Myocyte (in vitro differentiated cells): ENCODE data around the gene SLC6A8. TPM values are rescaled to one million over a fixed set of nuclear protein-coding genes. Genes with fewer than 3 reads are reported as not detected.

ENCODE experiments used
- DNase-seq: peaks from one replicate; pipeline ENCODE4 v3.0.0-alpha.2; 2012; ENCODE audit warnings: low read depth
- polyA plus RNA-seq: library from polyadenylated mRNA; unstranded; fragments of >200 nt; gene quantifications from one replicate; pipeline ENCODE4 v1.2.1, GENCODE V29; 2012; ENCODE audit warnings: missing spikeins
- total RNA-seq: library from RNA; depleted of rRNA; stranded (reverse); fragments of >200 nt; gene quantifications from 2 replicates; pipeline ENCODE4 v1.2.3, GENCODE V29; 2014

Gene SLC6A8
- 20.7 and 39.8 TPM in 2 replicates for total RNA-seq
- 39.2 TPM for polyA plus RNA-seq

DNA sequence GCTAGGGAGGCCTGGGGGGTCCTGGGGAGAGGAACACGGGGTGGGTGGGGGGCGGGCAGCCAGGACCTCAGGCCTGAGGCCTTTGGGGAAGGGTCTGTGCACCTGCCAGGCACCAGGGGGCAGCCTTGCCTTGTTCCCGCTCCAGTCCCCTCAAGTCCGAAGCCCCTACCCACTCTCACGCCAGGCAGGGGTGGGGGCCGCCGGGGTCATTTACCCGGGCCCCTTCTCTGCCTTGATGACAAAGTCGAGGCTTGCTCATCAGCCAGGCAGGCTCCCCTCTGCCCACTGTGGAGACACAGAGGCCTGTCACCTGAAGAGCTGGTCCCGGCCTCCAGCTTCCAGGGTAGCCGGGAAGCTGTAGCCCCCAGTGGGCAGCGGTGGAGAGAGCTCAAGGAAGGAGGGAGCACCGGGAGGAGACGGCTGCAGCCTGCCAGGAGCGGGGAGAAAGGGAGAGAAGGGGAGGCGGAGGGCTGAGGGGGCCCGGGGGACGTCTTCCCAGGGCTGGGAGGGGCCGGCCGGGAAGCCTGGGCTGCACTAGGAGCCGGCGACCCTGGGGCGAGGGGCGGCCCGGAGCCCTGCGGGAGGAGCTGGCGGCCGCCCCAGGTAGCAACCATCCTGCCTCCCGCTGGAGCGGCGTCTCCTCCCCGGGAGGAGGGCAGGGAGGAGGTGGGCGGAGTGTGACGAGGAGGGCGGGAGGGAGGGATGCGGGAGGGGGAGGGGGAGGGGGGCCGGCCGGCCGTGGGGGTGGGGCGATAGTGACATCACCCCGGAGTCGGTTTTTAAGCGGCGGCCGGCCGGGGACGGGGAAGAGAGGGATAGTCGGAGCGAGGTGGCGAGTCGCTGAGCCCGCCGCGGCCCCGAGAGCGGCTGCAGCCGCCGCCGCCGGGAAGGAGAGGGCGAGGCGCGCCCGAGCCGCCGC, at the start of gene SLC6A8:
TSS of gene SLC6A8 (plus strand) at position 806 of the 919 bp plus-strand sequence. CDS start 649 bp downstream, outside the sequence.
- DNase-seq: peak; percentile 59

DNA sequence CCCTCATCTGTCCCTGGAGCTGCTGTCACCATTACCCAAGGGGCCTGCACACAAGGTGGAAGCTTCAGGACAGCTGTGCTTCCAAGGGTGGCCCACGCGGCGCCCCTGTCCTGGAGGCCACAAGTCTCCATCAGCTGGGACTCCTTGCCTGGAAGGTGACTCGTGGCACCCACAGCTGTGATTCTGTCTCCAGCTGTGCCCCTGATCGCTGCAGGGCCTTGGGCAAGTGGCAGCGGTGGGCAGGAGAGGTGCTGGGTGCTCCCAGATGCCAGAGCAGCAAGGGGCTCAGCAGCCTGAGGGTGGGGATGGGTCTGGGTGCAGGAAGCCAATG, 49.7 kb upstream of the SLC6A8 start:
- DNase-seq: no peak

DNA sequence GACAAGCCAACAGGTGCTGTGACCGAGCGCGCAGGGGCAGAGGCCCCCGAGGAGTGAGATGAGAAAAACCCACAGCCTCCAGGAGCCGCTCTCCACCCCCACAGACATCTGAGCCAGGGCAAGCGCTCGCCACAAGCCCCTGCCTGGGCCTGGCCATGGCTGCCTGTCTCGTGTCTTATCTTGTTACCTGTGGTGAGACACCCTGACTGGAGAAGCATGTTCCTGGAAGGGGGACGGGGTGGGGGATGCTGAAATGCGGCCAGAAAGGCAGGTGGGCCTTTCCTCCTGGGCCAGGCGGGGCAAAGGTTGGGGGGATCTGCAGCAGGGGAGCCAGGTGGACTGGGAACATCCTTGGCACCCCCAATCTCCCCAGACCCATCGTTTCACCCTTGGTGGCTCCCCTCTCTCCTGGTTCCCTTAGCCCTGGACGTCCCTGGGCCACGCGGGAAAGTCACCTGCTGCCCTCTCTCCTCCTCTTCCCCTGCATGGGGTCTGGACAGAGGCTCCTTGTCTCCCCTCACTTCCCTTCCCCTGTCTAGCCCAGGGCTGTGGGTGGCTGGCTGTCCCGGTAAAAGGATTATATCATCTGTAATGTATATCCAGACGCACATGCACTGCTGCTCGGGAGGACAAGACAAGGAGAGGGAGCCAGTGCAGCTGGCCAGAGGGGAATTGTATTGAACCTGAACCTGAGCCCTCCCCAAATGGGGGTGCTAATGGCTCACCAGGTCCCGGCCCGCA, 49.1 kb upstream of the SLC6A8 start:
- no peak for DNase-seq

DNA sequence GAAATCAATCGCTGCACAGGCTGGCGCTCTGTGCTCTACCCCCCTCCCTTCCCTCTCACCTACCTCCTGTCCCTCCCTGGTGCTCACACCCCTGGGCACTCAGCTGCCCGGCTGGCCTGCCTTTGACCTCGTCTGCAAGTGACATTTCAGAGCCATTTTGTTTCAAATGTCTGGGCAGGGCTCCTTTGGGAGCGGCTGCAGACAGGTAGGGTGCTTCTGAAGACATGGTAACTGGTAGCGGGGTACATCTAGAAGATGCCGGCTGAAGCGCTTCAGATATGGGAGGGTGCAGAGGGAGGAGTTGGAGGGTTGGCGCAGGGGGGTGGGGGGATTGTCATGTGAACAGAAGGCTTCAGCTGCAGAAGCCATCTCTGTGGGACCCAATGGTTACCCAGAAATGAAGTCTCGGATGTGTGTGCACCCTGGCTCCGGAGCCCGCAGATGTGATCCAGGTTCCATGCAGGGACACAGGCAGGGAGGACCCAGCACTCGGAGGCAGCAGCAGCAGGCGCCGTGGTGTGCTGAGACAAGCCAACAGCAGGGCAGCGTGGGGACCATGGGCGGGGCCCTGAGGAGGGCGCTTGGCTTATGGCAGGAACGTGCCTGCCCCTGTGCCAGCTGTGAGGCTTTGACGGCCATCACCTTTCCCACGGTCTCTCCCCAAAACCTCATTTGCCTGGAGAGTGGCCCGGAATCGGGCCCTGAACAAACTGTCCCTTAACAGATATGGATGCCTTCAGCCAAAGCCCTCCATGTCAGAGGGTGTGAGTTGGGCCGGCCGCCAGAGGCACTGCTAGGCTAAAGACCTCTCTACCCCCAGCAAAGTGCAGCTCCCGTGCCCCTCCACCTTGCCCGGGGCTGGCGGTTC, 48.3 kb upstream of the SLC6A8 start:
- DNase-seq: no peak

DNA sequence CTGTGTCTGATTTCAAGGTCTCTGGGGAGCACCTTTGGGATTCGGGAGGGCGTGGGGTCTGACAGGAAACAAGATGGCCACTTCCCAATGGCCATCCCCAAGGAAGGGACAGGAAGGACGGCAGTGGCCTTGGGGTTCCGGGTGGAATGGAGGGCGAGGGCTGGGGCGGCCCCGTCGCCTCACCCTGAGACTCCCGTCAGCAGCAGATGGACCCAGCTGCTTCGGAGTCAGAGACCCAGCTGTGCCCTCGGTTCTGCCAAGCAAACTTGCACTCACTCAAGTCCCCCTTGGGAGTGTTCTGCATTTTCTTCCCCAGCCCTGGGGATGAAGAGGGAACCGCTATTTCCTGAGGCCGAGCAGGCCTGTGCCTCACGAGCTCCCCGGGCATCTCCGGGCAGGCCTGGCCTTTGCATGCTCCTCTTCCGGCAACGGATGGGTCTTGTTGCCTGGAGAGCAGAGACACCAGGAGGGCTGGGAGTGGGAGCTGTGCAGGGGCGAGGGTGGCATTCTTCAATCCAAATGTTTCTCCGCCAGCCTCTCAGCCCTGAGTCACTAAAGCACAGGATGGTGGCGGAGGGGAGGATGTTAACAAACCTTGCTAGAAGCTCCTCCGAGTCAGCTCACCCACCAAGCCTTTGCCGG, 47.6 kb upstream of the SLC6A8 start:
- DNase-seq: no peak

DNA sequence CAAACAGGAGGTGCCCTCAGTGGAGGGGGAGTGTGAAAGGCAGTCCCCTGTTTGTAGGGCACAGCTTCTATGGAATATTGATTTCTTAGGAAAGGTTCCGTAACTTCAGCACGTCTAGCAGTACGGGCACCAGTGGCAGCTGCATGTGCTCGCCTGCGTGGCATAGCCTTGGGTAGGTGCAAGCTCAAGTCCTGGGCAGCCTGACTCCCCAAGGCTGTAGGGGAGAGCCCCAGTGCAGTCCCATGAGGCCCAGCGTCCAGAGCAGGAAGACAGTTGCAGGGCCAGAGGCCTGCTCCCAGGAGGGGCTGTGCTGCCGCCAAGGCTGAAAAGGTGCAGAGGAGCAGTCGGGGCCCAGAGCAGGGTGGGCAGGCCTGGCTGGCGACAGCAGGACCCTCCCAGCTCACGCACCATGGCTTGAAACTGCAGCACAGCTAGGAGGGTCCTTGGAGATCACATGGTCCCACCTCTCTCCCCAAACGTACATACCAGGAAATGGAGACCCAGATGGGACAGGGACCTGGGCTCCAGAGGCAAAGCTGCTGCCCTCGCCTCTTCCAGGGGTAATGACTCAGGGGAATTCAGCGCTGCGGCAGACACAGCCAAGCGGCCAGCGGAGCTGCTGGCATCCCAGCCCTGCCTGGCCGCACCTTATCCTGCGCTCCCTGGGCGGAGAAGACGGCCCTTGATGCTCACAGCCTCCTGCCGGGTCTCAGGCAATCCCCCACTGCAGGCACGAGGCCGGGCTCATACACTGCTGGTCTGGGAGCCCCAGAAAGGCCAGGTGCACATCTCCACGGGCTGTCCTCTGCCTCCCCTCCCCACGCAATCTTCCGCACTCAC, 46.8 kb upstream of the SLC6A8 start:
- DNase-seq: no peak

DNA sequence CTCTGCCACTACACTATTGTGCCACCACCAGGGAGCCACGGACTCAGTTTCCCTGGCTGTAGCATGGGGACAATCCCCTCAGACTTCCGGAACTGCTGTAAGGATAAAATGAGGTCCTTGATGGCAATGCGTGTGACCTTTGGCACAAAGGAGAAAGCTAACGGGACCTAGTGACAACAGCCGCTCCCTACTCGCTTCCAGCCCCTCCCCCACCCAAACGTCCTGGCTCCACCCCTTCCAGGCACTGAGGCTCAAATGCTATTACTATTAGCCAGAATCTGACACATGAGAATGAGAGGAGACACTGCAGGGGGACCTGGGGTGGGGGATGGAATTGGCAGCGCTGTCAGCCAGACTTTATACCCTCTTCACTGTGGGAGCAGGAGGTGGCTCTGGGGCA, 46.1 kb upstream of the SLC6A8 start:
- DNase-seq: no peak

DNA sequence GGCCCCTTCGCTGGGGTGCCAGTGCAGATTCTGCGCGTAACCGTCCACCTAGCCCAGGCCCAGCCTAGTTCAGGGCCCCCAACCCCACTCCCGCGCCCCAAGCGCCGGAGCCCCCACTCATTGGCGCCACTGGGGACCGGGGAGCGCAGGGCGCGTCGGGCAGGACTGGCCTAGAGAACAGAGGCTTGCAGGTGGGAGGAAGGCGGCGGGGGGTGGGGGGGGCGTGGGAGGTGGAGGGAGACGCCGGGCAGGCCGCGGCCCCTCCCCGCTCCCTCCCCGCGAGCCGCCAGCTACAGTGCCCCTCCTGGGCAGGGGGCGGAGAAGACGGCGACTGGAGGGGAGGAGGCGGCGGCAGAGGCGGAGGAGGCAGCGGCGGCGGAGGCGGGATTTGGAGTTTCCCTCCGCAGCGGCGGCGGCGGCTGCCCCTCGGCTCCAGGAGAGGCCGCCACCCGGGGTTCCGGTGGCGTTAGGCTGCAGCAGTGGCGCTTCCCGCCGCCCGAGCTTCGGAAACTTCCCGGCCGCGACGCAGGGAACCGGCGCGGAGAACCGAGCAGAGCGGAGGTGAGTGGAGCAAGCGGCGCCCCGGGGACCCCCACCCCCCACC, 45.6 kb upstream of the SLC6A8 start:
- DNase-seq: no peak

DNA sequence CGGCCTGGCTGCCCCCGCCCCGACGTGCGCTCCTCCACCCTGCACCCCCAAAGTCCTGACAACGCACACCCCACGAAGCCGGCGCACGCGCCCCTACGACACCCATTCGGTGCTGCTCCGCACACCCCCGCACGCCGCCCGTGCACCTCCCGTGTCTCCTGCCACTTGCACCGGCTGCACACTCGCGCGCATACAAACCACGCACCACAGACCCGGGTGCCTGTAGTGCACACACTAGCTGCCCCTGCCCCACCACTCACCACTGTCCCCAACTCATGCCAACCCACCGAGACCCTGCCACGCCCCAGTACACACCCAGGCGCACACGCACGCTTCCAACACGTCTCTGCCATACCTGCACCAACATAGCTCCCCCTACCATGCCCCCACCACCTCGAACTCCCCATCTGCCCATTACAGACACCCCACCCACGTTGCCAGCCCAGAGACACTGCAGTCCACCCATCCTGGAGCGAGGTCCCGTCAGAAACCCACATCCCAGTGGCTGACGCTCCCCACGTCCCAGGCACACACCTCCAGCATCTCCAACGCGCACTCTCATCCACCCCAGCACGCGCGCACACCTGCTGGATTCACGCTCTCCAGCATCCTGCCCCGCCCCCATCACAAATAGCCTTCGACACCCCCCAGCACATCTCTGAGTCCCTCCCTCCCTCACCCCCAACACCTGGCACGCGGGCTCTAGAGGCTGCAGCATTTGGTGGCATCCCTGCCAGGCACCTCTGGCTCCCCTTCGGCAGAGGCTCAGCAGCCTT, 44.9 kb upstream of the SLC6A8 start:
- no peak for DNase-seq

DNA sequence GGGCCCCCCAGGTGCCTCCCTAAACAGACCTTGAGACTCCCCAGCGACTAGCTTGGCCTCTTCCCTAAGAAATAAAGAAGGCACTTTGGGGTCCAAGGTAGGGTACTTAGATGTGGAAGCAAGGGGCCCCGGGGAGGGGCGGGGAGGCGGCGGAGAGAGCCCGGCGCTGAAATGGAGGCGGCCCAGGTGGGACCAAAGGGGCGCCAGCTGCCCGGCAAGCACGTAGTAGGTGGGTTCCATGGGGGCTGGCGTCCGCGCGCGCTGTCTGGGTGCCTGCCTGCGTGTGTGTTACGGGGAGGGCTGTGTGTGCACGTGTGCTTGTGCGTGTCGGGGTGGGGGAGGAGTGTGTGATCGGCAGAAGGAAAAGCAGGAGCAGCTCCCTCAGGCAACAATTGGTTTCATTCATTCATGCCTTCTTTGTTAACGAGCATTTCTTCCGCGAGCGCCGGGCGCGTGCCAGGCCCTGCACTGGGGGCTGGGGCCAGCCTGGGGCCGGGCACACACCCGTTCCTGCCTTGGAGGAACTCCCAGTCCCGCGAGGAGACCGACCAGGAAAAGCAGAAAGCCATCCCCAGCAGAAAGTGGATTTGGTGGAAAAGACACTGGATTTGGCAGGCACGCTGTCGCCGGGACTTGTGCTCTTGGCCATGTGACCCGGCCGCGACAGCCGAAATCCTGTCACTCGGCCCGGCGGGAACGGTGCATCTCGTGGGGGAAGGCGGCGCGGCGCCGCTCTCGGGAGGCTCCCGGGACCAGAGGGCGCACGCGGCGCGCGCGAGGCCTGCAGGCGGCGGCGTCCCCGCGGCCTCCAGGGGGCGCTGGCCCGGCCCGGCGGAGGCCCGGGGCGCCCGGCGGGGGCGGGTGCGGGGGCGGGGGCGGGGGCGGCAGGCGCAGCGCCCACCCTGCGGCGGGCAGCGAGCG, 44.0 kb upstream of the SLC6A8 start:
- DNase-seq: no peak

DNA sequence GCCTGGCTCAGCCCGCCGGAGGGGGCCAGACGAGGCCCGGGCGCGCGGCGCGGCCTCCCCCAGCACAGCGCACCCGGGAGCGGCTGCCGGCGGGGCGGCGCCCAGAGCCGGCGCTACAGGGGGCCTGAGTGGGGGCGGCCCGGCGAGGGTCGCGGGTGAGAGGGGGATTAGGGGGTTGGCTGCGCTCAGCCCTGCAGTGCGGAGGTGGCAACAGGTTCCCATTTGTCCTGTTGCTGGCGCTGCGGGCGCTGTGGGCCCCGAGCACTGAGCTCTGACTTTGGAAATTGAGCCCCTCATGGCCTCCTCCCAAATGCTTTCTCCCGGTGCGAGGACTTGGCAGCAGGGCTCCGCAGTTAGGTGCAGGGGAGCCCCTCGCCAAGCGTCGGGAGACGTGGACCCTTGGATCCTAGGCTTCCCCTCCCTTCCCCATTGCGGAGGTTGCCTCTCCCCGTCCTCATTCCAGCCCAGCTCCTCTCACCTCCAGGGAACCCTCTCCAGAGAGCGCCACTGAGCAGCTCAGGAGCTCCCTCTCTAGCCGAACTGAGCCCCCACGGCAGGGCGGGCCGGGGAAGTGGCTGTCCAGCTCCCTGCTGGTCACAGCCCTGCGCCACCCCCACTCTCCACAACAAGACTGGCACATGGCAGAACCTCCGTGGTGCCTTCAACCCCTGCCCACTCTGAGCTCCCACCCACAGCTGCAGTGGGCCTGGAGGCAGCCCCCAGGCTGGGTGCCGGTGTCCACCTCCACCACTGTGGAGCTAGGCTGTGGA, 43.2 kb upstream of the SLC6A8 start:
- no peak for DNase-seq

DNA sequence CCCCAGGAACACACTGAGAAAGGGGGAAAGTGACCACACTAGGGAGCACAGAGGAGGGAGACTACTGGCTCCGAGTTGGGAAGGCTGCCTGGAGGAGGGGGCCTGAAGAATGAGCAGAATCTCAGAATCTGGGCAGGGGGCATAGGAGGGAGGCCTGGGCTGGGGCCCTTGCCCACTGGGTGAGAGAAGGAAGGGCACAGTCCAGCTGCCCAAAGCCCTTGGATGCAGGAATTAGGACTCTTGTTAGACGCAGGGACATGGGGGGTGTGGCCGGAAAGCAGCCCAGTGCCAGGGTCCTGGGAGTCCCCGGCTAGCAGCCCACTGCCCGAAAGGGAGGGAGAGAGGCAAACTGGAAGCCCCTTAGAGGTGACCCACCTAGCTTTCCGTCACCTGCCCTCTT, 42.6 kb upstream of the SLC6A8 start:
- no peak for DNase-seq

DNA sequence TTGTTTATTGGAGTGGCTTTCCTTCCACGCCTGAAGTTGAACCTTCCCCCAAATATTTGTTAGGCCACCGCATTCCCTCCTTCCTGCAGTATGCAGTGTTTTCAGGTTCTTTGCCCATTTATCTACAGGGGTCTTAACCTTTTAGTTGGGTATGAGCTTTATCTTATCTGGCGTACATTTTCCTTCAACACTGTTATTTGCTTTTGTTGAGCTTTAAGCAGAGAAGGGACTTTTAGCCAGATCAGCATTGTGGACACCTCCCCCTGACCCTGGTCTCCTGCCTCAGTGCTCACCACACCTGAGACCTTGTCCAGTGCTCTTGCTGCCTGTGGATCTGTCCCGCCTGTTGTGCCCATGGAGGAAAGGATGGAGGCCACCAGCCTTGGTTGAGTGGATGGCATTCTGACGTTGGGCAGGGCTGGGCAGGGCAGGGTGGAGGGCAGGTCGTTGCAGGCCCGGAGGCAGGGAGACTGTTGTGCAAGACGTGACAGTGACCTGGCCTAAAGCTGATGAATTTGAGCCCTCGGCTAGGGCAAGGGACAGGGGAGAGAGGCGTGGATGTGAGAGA, 41.7 kb upstream of the SLC6A8 start:
- DNase-seq: no peak

DNA sequence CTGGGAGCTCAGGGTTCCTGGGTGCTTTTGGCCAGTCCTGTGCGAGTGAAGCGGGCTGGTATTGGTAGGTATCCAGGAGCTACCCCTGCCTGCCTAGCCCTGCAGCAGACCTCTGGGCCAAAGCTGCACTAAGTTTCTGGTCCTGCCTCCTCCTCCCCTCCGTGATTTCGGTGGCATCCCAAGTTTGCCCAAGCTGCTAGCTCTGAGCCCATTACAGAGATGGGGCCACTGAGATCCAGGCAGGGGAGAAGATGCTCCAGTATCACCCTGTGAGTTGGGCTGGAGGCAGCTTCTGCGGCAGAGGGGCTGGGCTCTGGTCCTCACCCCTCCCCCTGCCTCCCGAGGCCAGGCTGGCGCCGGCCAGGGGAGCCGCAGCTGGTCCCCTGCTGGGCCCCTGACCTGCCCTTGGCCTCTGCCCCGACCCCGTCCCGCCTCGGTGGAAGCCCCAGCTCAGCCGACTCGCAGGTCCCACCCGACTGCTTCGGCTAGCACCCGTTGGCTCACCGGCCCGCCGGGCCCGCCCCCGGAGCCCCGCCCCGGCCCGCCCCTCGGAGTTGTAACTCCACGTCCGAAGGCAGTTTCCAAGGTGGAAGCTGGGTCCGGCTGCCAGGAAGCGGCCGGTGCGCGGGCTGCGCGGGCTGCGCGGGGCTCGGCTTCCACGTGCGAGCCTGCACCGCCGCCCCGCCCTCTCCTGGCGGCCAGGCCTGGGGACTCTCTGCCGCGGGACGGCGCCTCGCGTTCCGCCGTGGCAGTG, 40.9 kb upstream of the SLC6A8 start, which contains the start of gene DUSP9:
TSS of gene DUSP9 (plus strand) at position 584 of the 754 bp plus-strand sequence. CDS start 751 bp downstream, outside the sequence.
- DNase-seq: no peak

DNA sequence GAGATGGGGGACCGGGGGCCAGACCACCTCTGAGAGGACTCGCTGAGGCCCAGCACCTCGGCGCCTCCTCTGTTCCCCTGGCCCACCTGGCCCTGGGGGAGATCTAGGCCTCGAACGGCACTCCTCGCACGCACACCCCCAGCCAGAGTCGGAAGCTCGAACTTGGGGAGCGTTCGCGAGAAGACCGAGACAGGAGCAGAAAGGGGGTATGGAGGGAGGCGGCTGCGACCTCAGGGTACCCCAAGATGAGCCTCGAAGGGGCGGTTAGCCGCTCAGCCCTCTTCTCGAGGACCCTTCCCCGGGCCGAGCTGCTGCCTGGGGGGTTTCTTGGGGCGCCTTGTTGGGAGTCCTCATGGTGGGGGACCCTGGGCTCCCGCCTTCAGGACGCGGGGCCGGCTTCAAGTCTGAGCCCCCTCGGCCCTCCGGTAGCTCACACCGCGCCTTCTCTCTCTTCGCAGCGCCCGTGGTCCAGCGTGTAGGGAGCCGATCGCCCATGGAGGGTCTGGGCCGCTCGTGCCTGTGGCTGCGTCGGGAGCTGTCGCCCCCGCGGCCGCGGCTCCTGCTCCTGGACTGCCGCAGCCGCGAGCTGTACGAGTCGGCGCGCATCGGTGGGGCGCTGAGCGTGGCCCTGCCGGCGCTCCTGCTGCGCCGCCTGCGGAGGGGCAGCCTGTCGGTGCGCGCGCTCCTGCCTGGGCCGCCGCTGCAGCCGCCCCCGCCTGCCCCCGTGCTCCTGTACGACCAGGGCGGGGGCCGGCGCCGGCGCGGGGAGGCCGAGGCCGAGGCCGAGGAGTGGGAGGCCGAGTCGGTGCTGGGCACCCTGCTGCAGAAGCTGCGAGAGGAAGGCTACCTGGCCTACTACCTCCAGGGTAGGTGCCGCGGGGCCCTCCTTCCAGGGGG, 40.0 kb upstream of the SLC6A8 start:
- no peak for DNase-seq
